GM18505 (cell line): ENCODE results near the gene PRELID1.

Experiments used
- ATAC-seq: cut with Tn5 transposase; IDR thresholded peaks from one replicate; pipeline ENCODE4 v1.9.1; 2021; ENCODE audit not compliant: unreplicated experiment
- POLR2A ChIP-seq: IDR thresholded peaks from 4 replicates; pipeline ENCODE4 v1.6.1; 2011; ENCODE audit warnings: borderline replicate concordance; ENCODE audit not compliant: insufficient read depth, insufficient read length; ENCODE audit errors: extremely low read depth

Gene PRELID1

GRCh38 chr5:177355162-177355867, 51.7 kb downstream of the PRELID1 start:
- no peak for TF ChIP-seq POLR2A
- no peak for ATAC-seq

- TF ChIP-seq POLR2A: no peak
- no peak for ATAC-seq
These were observed 52.2 kb downstream of the PRELID1 start for GRCh38 chr5:177355868-177356168.
